ENCODE results near the gene ANO7. TPM values are rescaled to one million over a fixed set of nuclear protein-coding genes. Genes with fewer than 3 reads are reported as not detected.

Gene ANO7
- total RNA-seq, 1 donor from 2014 or later, result 1.1 TPM

Other genes starting within 250 kb of the ANO7 start
- gene SNED1, start 190.1 kb upstream of the ANO7 start, total RNA-seq, result 7.4 TPM
- gene MTERF4, start 86.4 kb upstream of the ANO7 start, total RNA-seq, result 25.8 TPM
- 3.4 TPM for gene PASK, start 39.2 kb upstream of the ANO7 start, total RNA-seq
- gene PPP1R7, start 38.2 kb upstream of the ANO7 start, total RNA-seq, result 70.3 TPM
- 420 TPM for gene HDLBP, start 127.0 kb downstream of the ANO7 start, total RNA-seq
- 139 TPM for gene SEPTIN2, start 127.2 kb downstream of the ANO7 start, total RNA-seq
- gene FARP2, start 167.6 kb downstream of the ANO7 start, total RNA-seq, result 18.6 TPM